ENCODE data around the gene ZNF765.
"Not testable (repeated sequence)": the region's sequence is repeated elsewhere in the genome, so short reads cannot be mapped to it uniquely, and the experiment has no call there.

ZNF765 gene

DNA sequence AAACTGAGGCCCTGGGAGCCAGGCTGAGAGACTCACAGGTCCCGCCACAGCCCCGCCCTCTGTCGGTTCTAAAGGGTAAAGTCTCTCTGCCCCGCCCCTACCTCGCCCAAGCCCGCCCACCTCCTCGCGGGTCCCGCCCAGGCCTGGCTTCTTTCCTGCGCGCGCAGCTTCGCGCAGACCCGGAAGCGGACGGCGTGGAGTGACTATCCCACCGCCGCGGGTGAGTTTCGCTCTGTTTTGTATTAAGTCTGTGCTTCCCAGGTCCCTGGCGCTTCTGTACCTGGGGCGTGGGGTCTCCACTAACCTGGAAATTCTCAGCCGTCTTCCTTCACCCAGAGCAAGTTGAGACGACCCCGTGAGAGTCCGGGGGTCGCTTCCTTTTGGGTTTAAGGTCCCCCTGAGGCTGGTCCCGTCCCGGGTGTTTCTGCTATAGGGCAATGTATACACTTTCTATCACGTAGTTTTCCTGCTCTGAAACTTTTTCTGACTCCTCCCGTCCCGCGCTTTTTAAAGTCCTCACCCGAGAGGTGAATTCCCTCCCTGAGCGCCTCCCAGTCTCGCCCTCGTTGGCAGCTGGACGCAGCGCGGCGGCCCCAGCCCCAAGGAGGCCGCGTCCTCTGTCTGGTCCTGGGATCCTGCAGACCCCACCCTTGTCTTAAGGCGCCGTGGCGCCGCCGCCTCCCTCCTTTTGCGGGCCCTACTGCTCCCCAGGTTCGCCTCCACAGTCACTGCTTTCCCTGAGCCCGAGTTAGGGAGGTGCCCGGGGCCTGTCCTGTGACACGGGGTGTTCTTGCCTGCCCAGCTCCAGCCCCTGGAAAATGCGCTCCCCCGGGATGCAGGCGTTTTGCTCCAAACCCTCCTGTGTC is at the start of gene ZNF765:
TSS of gene ZNF765 (plus strand) at position 176 of the 866 bp plus-strand sequence. CDS start 2,867 bp downstream, outside the sequence.
- H4K20me1 ChIP-seq: peaks cover 20% of the 10 kb centered on the region; the same call in 1 of the 2 replicates
- peaks cover 29% of the 10 kb centered on the region for H3K4me1 ChIP-seq
- H3K4me3 ChIP-seq: peak within 1 kb of the TSS; percentile 86
- H3K27me3 ChIP-seq: no peaks in the 10 kb centered on the region
- no peak for TF ChIP-seq Cebpa-rat (IDR thresholded peaks at IDR 0.05)
- H3K36me3 ChIP-seq: peaks cover 32% of the 10 kb centered on the region
- H3K9ac ChIP-seq: peak within 1 kb of the TSS; percentile 89
- H3K4me2 ChIP-seq: peak within 1 kb of the TSS; percentile 87
- peak within 1 kb of the TSS; percentile 76 for H3K27ac ChIP-seq
- H3K9me3 ChIP-seq: peaks cover 36% of the 10 kb centered on the region

DNA sequence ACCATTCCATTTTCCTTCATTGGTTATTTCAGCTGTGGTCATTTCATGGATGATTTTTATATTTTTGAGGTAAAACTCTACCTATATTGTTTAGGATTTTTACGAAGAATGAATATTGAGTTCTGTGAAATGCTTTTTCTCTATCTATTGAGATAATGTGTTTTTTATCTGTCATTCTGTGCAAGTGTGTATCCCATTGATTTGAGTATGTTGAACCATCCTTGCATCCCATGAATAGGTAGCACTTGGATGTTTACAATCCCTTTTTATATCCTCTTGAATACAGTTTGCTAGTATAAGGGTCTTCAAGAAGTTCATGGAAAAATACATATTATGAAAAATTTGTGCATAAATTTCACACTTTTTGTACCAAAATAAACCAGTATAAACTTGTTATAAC is 39.2 kb upstream of the ZNF765 start:
- no peak overlapping the region for H3K9ac ChIP-seq
- H3K4me3 ChIP-seq: no peak overlapping the region
- peaks cover 83% of the 10 kb centered on the region for H3K9me3 ChIP-seq
- H3K4me2 ChIP-seq: no peak overlapping the region
- TF ChIP-seq Cebpa-rat (IDR thresholded peaks at IDR 0.05): no peak
- H3K27ac ChIP-seq: no peak overlapping the region
- H3K27me3 ChIP-seq: no peaks in the 10 kb centered on the region
- H3K36me3 ChIP-seq: peaks cover 60% of the 10 kb centered on the region
- no peaks in the 10 kb centered on the region for H4K20me1 ChIP-seq
- no peaks in the 10 kb centered on the region for H3K4me1 ChIP-seq

DNA sequence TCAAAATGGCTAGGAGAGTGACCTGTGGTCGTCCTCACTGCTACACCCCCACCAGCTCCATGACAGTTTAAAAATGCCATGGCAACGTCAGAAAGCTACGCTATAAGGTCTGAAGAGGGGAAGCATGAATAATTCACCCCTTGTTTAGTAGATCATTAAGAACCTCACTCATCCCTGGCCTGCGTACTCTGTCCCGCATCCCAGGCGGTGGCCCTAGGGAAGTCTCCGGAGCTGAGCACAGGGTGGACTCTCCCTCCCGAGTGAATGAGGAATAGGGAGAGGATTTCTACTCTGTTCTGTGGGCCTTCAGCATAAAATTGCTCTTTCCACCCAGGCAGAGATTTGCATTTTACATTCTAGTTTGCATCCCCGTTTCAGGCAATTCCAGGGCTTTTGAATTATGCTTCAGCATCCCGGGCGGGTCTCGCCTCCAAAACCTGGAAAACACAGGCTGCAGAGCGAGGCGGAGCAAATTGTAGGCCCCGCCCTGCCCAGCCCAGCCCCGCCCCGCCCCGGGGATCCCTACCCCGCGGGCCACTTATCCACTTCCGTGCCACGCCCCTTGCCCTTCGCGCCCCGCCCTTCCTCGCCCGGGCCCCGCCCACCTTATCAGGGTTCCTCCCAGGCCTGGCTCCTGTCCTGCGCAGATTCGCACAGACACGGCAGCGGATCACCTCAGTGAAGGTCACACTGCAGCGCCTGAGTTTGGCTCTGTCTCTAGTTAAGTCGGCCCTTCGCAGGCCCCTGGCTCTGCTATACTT is 36.9 kb upstream of the ZNF765 start:
- Histone ChIP-seq H3K27ac (no peak overlapping the region), H4K20me1 (no peaks in the 10 kb centered on the region), H3K36me3 (peaks cover 37% of the 10 kb centered on the region), H3K4me2 (no peak overlapping the region), H3K27me3 (no peaks in the 10 kb centered on the region), H3K4me3 (no peak overlapping the region), H3K9ac (no peak overlapping the region), H3K4me1 (no peaks in the 10 kb centered on the region), H3K9me3 (peaks cover 60% of the 10 kb centered on the region)
- TF ChIP-seq Cebpa-rat (IDR thresholded peaks at IDR 0.05): no peak

DNA sequence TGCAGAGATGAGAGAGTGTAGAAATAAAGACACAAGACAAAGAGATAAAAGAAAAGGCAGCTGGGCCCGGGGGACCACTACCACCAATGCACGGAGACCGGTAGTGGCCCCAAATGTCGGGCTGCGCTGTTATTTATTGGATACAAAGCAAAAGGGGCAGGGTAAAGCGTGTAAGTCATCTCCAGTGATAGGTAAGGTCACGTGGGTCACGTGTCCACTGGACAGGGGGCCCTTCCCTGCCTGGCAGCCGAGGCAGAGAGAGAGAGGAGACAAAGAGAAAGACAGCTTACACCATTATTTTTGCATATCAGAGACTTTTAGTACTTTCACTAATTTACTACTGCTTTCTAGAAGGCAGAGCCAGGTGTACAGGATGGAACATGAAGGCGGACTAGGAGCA is 34.9 kb upstream of the ZNF765 start:
- not testable (repeated sequence) for H3K4me1 ChIP-seq, H3K9ac ChIP-seq, H3K4me2 ChIP-seq, H4K20me1 ChIP-seq, H3K4me3 ChIP-seq, H3K27me3 ChIP-seq, H3K27ac ChIP-seq
- peaks cover 18% of the 10 kb centered on the region for H3K36me3 ChIP-seq
- H3K9me3 ChIP-seq: peaks cover 40% of the 10 kb centered on the region

DNA sequence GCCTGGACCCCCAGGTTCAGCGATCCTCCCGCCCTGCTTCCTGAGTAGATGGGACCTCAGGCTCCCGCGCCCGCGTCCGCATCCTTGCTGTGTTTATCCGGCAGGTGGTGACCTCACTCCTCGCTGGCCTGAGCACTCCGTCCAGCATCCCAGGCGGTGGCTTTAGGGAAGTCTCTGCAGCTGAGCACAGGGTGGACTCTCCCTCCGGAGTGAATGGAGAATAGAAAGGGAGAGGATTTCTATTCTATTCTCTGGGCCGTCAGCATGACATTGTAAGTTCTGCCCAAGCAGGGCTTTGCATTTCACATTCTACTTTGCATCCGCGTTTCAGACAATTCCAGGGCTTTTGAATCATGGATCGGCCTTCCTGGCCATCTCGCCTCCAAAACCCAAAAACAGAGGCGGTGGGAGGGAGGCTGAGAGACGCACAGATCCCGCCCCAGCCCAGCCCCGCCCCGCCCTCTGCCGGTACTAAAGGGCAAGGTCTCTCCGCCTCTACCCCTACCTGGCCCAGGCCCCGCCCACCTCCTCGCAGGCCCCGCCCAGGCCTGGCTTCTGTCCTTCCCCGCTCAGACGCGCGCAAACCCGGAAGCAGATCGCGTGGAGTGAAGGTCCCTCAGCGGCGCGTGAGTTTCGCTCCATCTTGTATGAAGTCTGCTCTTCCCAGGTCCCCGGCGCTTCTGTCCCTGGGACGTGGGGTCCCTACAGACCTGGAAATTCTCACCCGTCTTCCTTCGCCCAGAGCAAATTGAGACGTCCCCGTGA is 29.6 kb upstream of the ZNF765 start, which contains the start of gene ZNF525:
TSS of gene ZNF525 (plus strand) at position 572 of the 765 bp plus-strand sequence. CDS start 6,577 bp downstream, outside the sequence.
- H3K9ac ChIP-seq: peak within 1 kb of the TSS; percentile 88
- H4K20me1 ChIP-seq: no peaks in the 10 kb centered on the region
- H3K36me3 ChIP-seq: peaks cover 18% of the 10 kb centered on the region
- no peaks in the 10 kb centered on the region for H3K27me3 ChIP-seq
- peaks cover 18% of the 10 kb centered on the region for H3K4me1 ChIP-seq
- peaks cover 24% of the 10 kb centered on the region for H3K9me3 ChIP-seq
- H3K27ac ChIP-seq: peak within 1 kb of the TSS; percentile 85
- no peak for TF ChIP-seq Cebpa-rat (IDR thresholded peaks at IDR 0.05)
- H3K4me2 ChIP-seq: peak within 1 kb of the TSS; percentile 83
- peak within 1 kb of the TSS; percentile 83 for H3K4me3 ChIP-seq

DNA sequence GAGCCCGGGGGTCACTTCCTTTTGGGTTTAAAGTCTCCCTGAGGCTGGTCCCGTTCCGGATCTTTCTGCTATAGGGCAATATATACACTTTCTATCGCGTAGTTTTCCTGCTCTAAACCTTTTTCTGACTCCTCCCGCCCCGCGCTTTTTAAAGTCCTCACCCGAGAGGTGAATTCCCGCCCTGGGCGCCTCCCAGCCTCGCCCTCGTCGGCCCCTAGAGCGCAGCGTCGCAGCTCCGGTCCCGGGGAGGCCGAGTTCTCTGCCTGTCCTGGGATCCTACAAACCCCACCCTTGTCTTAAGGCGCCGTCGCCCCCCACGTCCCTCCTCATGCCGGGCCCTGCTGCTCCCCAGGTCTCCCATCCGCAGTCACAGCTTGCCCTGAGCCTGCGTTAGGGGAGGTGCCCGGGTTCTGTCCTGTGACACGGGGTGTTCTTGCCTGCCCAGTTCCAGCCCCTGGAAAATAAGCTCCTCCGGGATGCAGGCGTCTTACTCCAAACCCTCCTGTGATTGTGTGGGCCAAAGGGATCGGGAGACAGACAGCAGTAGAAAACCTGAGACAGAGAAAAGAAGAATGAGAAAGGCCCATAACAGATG is 29.0 kb upstream of the ZNF765 start:
- H3K27ac ChIP-seq: peak overlapping the region; percentile 85
- H3K9me3 ChIP-seq: peaks cover 26% of the 10 kb centered on the region
- H3K4me1 ChIP-seq: peaks cover 18% of the 10 kb centered on the region
- no peaks in the 10 kb centered on the region for H4K20me1 ChIP-seq
- TF ChIP-seq Cebpa-rat (IDR thresholded peaks at IDR 0.05): no peak
- peak overlapping the region; percentile 88 for H3K9ac ChIP-seq
- no peaks in the 10 kb centered on the region for H3K27me3 ChIP-seq
- peak overlapping the region; percentile 68 for H3K4me2 ChIP-seq
- H3K36me3 ChIP-seq: peaks cover 25% of the 10 kb centered on the region
- H3K4me3 ChIP-seq: peak overlapping the region; percentile 83

DNA sequence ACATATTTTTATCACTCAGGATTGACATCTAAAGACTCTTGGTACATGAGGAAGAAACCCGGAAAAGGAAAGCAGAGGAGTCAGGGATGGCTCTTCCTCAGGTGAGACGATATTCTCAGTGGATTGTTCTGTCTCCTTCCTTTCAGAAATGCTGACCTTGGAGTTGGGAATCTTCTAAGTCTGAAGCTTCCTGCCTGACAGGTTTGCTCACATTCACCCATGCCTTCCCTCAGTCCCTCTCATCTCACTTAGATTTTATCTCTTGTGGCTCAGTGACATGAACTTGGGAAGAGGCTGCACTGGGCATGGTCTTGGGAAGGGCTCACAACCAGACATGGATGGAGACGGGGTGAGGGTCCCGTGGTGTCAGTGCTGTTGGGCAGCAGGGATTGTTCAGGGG is 22.8 kb upstream of the ZNF765 start:
- Histone ChIP-seq H3K9me3 (peaks cover 41% of the 10 kb centered on the region), H3K27me3 (no peaks in the 10 kb centered on the region), H3K4me1 (peaks cover 2% of the 10 kb centered on the region), H3K36me3 (peaks cover 85% of the 10 kb centered on the region), H3K9ac (no peak overlapping the region), H3K4me2 (no peak overlapping the region), H4K20me1 (no peaks in the 10 kb centered on the region), H3K4me3 (no peak overlapping the region), H3K27ac (no peak overlapping the region)
- TF ChIP-seq Cebpa-rat (IDR thresholded peaks at IDR 0.05): no peak

DNA sequence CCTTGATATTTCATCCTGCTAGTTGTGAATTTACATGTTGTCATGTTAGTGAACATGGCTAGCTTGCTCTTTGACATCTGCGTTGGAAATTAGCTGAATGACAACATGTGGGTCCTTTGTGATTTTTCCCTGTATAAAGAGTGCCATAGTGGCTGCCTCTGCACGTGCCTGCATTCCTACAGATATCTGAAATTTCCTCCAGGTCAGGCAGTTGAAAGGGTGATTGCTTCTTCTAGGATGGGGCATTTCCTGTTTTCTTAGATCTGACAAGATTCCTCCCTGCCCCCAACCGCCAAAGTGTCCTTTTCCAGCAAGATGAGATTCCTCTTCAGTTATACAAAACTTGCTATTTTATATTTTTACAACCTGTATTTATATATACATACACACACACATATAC is 20.7 kb upstream of the ZNF765 start:
- Histone ChIP-seq H4K20me1 (no peaks in the 10 kb centered on the region), H3K27me3 (no peaks in the 10 kb centered on the region), H3K27ac (no peak overlapping the region), H3K36me3 (peaks cover 92% of the 10 kb centered on the region), H3K4me2 (no peak overlapping the region), H3K9me3 (peaks cover 46% of the 10 kb centered on the region), H3K4me3 (no peak overlapping the region), H3K9ac (no peak overlapping the region), H3K4me1 (no peaks in the 10 kb centered on the region)
- TF ChIP-seq Cebpa-rat (IDR thresholded peaks at IDR 0.05): no peak

DNA sequence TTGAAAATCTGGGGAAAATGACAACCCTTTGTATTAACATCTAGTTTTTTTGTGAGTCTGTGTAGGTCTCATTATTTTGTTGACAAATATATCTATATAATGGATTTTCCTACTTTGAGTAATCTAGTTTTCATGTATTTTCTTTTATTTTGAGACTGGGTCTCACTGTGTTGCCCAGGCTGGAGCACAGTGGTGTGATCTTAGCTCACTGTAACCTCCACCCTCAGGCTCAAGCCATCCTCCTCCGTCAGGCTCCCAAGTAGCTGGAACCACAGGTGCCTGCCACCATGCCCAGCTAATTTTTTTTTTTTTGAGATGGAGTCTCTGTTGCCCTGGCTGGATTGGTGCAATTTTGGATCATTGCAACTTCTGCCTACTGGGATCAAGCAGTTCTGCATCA is 20.2 kb upstream of the ZNF765 start:
- Histone ChIP-seq H3K4me3 (no peak overlapping the region), H3K36me3 (peaks cover 94% of the 10 kb centered on the region), H3K9ac (no peak overlapping the region), H3K4me1 (no peaks in the 10 kb centered on the region), H3K27me3 (no peaks in the 10 kb centered on the region), H3K4me2 (no peak overlapping the region), H4K20me1 (no peaks in the 10 kb centered on the region), H3K27ac (no peak overlapping the region), H3K9me3 (peaks cover 48% of the 10 kb centered on the region)
- TF ChIP-seq Cebpa-rat (IDR thresholded peaks at IDR 0.05): no peak
